Measurements from ENCODE around the gene ATXN1.
A peak's percentile ranks its signal among the peaks of the same experiment; 100 is the strongest.

Gene ATXN1

GRCh38 chr6:16697437-16698161 lies 63.7 kb downstream of the ATXN1 start:
- no peak for DNase-seq (ENCODE audit: low spot score)

- no peak for DNase-seq (ENCODE audit: low spot score)
Observed at GRCh38 chr6:16696496-16696895, 64.8 kb downstream of the ATXN1 start.

- no peak for DNase-seq (ENCODE audit: low spot score)
Observed at GRCh38 chr6:16694781-16695578, 66.3 kb downstream of the ATXN1 start.

GRCh38 chr6:16691324-16691723 lies 69.9 kb downstream of the ATXN1 start:
- DNase-seq (ENCODE audit: low spot score) = no peak

GRCh38 chr6:16690608-16691142 lies 70.6 kb downstream of the ATXN1 start:
- no peak for DNase-seq (ENCODE audit: low spot score)

- DNase-seq (ENCODE audit: low spot score) = no peak
Observed at GRCh38 chr6:16689788-16690607, 71.3 kb downstream of the ATXN1 start.

- DNase-seq (ENCODE audit: low spot score) = peak; percentile 42
Observed at GRCh38 chr6:16688984-16689636, 72.2 kb downstream of the ATXN1 start.

- DNase-seq (ENCODE audit: low spot score) = no peak
Observed at GRCh38 chr6:16688436-16688835, 72.8 kb downstream of the ATXN1 start.

- no peak for DNase-seq (ENCODE audit: low spot score)
Observed at GRCh38 chr6:16687045-16687444, 74.2 kb downstream of the ATXN1 start.

- DNase-seq (ENCODE audit: low spot score) = no peak
Observed at GRCh38 chr6:16684896-16685554, 76.2 kb downstream of the ATXN1 start.

- DNase-seq (ENCODE audit: low spot score) = no peak
Observed at GRCh38 chr6:16684195-16684689, 77.0 kb downstream of the ATXN1 start.

- no peak for DNase-seq (ENCODE audit: low spot score)
Observed at GRCh38 chr6:16683641-16684194, 77.5 kb downstream of the ATXN1 start.

GRCh38 chr6:16681260-16681873 lies 79.9 kb downstream of the ATXN1 start:
- peak; percentile 74 for DNase-seq (ENCODE audit: low spot score)

- no peak for DNase-seq (ENCODE audit: low spot score)
Observed at GRCh38 chr6:16679050-16679449, 82.2 kb downstream of the ATXN1 start.

GRCh38 chr6:16677458-16677857 lies 83.8 kb downstream of the ATXN1 start:
- no peak for DNase-seq (ENCODE audit: low spot score)

- no peak for DNase-seq (ENCODE audit: low spot score)
Observed at GRCh38 chr6:16676978-16677377, 84.3 kb downstream of the ATXN1 start.

GRCh38 chr6:16676376-16676775 lies 84.9 kb downstream of the ATXN1 start:
- no peak for DNase-seq (ENCODE audit: low spot score)

GRCh38 chr6:16674801-16675392 lies 86.4 kb downstream of the ATXN1 start:
- peak; percentile 22 for DNase-seq (ENCODE audit: low spot score)

- DNase-seq (ENCODE audit: low spot score) = no peak
Observed at GRCh38 chr6:16673011-16673797, 88.1 kb downstream of the ATXN1 start.

Measured in hepatic stellate cell (primary cell).